Glutamatergic neuron (in vitro differentiated cells): ENCODE results near the gene PKD1L1. TPM values are rescaled to one million over a fixed set of nuclear protein-coding genes. Genes with fewer than 3 reads are reported as not detected.

Experiments used
- DNase-seq: peaks from one replicate; pipeline ENCODE4 v3.0.0; 2022
- H3K27ac Mint-ChIP-seq: one replicate; pipeline ENCODE4 v1.8.0; 2020; ENCODE audit warnings: mild to moderate bottlenecking, mixed read lengths, inconsistent platforms; ENCODE audit not compliant: unreplicated experiment
- H3K27me3 Mint-ChIP-seq: one replicate; pipeline ENCODE4 v1.8.0; 2020; ENCODE audit warnings: mild to moderate bottlenecking, moderate library complexity, mixed read lengths, inconsistent platforms; ENCODE audit not compliant: unreplicated experiment
- H3K36me3 Mint-ChIP-seq: one replicate; pipeline ENCODE4 v1.8.0; 2020; ENCODE audit warnings: mild to moderate bottlenecking, mixed read lengths, inconsistent platforms; ENCODE audit not compliant: unreplicated experiment
- H3K4me1 Mint-ChIP-seq: one replicate; pipeline ENCODE4 v1.8.0; 2020; ENCODE audit warnings: mild to moderate bottlenecking, low read depth, mixed read lengths, inconsistent platforms; ENCODE audit not compliant: unreplicated experiment
- H3K4me3 Mint-ChIP-seq: one replicate; pipeline ENCODE4 v1.8.0; 2020; ENCODE audit warnings: mild to moderate bottlenecking, mixed read lengths, inconsistent platforms; ENCODE audit not compliant: unreplicated experiment
- H3K9me3 Mint-ChIP-seq: one replicate; pipeline ENCODE4 v1.8.0; 2020; ENCODE audit warnings: mild to moderate bottlenecking, moderate library complexity, mixed read lengths, inconsistent platforms; ENCODE audit not compliant: unreplicated experiment
- total RNA-seq: library from RNA; stranded (reverse); fragmentation: NEBNext Ultra II Directional; extraction: Animal tissue kit (Norgen Biotek cat#: 25700); gene quantifications from one replicate; pipeline ENCODE4 v1.2.1, GENCODE V29; 2021; ENCODE audit not compliant: unreplicated experiment
- TF ChIP-seq, protein P1 (sequence below): fragments of 200-600 bp; sonication (generic); IDR thresholded peaks from one replicate; pipeline ENCODE4 v1.5.0; 2021; ENCODE audit not compliant: partially characterized antibody, unreplicated experiment

Gene PKD1L1
- total RNA-seq, 1 donor from 2014 or later: 0.17 TPM

DNA sequence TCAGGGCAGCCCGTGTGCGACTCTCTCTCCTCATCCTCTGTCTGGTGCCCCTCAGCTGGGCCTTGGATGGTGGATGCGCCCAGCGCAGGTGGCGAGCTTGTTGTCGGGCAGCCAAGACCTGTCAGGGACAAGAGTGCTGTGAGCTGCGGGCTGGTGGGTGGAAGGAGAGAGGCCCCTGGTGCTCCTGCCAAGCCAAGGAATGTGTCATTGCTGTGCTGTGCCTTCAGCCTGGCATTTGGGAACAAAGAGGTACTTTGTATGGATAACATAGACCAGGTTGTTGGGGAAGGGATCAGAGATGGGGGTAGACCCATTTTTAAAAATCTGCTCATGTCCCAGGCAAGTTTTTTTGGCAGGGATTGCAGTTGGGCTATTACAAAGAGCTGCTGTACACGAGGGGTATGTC, 120.9 kb downstream of the PKD1L1 start:
- Mint-ChIP-seq H3K4me1 (no peaks in the 10 kb centered on the region), H3K36me3 (no peaks in the 10 kb centered on the region), H3K9me3 (no peaks in the 10 kb centered on the region), H3K4me3 (no peak overlapping the region), H3K27me3 (peaks cover 2% of the 10 kb centered on the region), H3K27ac (no peak overlapping the region)
- TF ChIP-seq, protein P1, sequence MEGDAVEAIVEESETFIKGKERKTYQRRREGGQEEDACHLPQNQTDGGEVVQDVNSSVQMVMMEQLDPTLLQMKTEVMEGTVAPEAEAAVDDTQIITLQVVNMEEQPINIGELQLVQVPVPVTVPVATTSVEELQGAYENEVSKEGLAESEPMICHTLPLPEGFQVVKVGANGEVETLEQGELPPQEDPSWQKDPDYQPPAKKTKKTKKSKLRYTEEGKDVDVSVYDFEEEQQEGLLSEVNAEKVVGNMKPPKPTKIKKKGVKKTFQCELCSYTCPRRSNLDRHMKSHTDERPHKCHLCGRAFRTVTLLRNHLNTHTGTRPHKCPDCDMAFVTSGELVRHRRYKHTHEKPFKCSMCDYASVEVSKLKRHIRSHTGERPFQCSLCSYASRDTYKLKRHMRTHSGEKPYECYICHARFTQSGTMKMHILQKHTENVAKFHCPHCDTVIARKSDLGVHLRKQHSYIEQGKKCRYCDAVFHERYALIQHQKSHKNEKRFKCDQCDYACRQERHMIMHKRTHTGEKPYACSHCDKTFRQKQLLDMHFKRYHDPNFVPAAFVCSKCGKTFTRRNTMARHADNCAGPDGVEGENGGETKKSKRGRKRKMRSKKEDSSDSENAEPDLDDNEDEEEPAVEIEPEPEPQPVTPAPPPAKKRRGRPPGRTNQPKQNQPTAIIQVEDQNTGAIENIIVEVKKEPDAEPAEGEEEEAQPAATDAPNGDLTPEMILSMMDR: no peak
- no peak for DNase-seq

DNA sequence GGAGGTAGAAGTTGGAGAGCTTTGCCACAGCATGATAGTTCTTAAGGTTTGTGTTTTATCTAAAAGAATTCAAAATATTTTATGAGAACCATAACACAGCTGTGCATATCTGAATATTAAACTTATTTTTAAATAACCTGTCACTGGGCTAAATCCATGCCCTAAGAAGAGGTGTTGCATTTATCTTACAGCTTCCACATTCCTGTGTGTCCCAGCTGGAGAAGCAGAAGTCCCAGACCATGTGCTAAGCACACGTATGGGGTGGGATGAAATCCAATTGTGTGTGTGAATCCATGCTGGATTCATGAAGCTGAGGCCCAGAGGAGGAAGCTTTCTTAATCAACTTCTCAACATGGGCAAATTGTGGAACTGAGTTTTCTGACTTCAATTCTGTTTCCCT, 121.5 kb downstream of the PKD1L1 start:
- no peaks in the 10 kb centered on the region for H3K4me1 Mint-ChIP-seq
- peaks cover 2% of the 10 kb centered on the region for H3K27me3 Mint-ChIP-seq
- TF ChIP-seq, protein P1: no peak
- no peak for DNase-seq
- H3K4me3 Mint-ChIP-seq: no peak overlapping the region
- H3K9me3 Mint-ChIP-seq: no peaks in the 10 kb centered on the region
- no peak overlapping the region for H3K27ac Mint-ChIP-seq
- no peaks in the 10 kb centered on the region for H3K36me3 Mint-ChIP-seq

DNA sequence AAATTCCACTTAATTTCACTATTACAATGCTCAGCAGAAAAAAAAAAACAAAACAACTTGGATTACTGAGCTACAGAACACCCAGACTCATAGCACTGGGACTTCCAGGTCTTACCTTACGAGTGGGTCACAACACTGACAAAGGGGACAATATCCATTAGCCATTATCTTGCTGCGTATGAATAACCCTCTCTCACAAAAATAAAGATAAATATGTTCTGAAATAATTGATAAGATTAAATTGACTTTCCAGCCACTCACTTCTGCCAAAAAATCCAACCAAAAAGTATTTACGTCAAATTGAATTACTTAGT, 128.7 kb downstream of the PKD1L1 start:
- TF ChIP-seq, protein P1: peak; percentile 58
- peaks cover 4% of the 10 kb centered on the region for H3K4me1 Mint-ChIP-seq
- no peak for DNase-seq
- H3K27ac Mint-ChIP-seq: no peak overlapping the region
- no peak overlapping the region for H3K4me3 Mint-ChIP-seq
- peaks cover 3% of the 10 kb centered on the region for H3K9me3 Mint-ChIP-seq
- H3K27me3 Mint-ChIP-seq: no peaks in the 10 kb centered on the region
- no peaks in the 10 kb centered on the region for H3K36me3 Mint-ChIP-seq

DNA sequence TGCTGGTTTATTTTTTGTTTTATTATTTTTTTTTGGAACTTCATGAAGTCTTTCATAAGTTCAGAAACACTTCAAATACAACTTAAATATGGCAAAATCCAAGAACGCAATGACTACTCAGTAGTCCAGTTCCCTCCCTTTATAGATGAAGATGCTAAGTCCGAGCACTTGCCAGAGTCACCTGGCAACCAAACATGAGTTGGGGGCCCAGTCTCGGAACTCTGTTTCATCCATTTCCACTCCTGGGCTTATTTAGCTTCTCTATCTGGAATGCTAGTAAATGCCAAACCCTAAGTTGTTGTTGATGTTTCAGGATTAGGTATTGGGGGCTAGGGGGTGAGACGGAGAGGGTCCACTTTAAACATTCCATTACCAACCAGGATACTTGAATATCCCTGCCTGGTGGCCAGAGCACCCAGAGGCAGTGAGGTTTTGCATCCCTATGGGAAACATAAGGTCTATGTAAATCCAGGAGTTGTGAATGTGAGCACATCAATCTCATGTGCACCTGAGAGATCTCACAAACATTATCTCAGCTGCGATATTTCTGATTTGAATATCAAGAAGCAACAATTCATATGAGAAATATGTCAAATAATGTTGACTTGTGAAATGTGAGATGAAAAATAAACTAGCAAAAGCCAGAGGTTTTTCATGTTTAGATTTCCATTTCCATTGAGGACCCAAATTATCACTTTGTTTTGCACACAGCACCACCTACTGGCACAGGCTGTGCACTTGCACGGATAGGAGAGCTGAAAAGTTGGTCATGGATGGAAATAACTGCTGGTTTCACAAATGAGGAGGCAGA, 129.3 kb downstream of the PKD1L1 start:
- Mint-ChIP-seq H3K4me1 (peaks cover 4% of the 10 kb centered on the region), H3K27me3 (no peaks in the 10 kb centered on the region), H3K4me3 (no peak overlapping the region), H3K27ac (no peak overlapping the region), H3K36me3 (no peaks in the 10 kb centered on the region), H3K9me3 (peaks cover 3% of the 10 kb centered on the region)
- DNase-seq: peak; percentile 76
- TF ChIP-seq, protein P1: peak; percentile 89

DNA sequence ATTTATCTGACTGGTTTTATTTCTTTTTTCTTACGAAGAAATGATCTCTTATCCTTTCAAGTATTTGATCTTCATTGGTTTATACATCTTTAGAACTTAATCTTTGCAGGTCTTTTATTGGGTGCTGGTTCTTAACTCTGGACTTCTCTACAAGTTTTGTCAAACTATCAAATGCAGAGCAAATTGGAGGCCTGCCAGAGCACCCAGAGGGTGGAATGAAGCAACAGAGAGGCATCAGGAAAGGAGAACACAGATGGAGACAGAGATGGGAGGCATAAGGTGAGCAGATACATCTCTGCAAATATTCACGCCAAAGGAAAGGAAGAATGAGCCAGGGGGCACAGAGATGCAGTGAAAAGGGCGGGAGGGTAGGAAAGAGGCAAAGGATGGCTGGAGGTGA, 130.3 kb downstream of the PKD1L1 start:
- Mint-ChIP-seq H3K27ac (no peak overlapping the region), H3K4me1 (peaks cover 4% of the 10 kb centered on the region), H3K9me3 (peaks cover 3% of the 10 kb centered on the region), H3K27me3 (no peaks in the 10 kb centered on the region), H3K4me3 (no peak overlapping the region), H3K36me3 (no peaks in the 10 kb centered on the region)
- TF ChIP-seq, protein P1: no peak
- no peak for DNase-seq
